Stomach (tissue), 9 donors: ENCODE measurements around the gene CD44. TPM values are rescaled to one million over a fixed set of nuclear protein-coding genes. Genes with fewer than 3 reads are reported as not detected.

ENCODE experiments used
- DNase-seq, 2 donors: peaks; one replicate each; pipeline versions ENCODE4 v3.0.0 to v3.0.0-alpha.2; 2013 to 2019
- H3K27ac ChIP-seq, 5 donors: fragments of 200-600 bp in 4 of 5; sonication (generic) in 4 of 5; one replicate each; pipeline ENCODE4 v1.5.1; 2013 to 2019; ENCODE audit warnings: mild to moderate bottlenecking in 1 of 5, moderate library complexity in 1 of 5
- H3K27me3 ChIP-seq, 3 donors: fragments of 200-600 bp; sonication (generic); one replicate each; pipeline ENCODE4 v1.5.1; 2017 to 2019; ENCODE audit warnings: mixed run types in 1 of 3
- H3K36me3 ChIP-seq, 4 donors: fragments of 200-600 bp; sonication (generic); 1 replicate in 3 of 4; 2 replicates in 1 of 4; pipeline ENCODE4 v1.5.1; 2016 to 2019
- H3K4me1 ChIP-seq, 4 donors: fragments of 200-600 bp; sonication (generic); one replicate each; pipeline ENCODE4 v1.5.1; 2016 to 2019
- H3K4me3 ChIP-seq, 4 donors: fragments of 200-600 bp; sonication (generic) in 3 of 4; one replicate each; pipeline ENCODE4 v1.5.1; 2016 to 2019; ENCODE audit warnings: mild to moderate bottlenecking in 1 of 4
- H3K9me3 ChIP-seq, 4 donors: fragments of 200-600 bp; sonication (generic); one replicate each; pipeline ENCODE4 v1.5.1; 2016 to 2019
- EP300 ChIP-seq: sonication (generic); formaldehyde crosslinking; IDR thresholded peaks from one replicate; pipeline ENCODE4 v1.6.1; 2017; ENCODE audit warnings: antibody characterized with exemption
- POLR2A ChIP-seq, 4 donors: fragments of 450-650 bp; IDR thresholded peaks; one replicate each; pipeline ENCODE4 v1.6.1; 2016; ENCODE audit warnings: antibody characterized with exemption in 4 of 4, control low read depth in 2 of 4, mild to moderate bottlenecking in 1 of 4, moderate library complexity in 1 of 4
- POLR2AphosphoS5 ChIP-seq, 3 donors: sonication (generic); formaldehyde crosslinking; IDR thresholded peaks; one replicate each; pipeline ENCODE4 v1.6.1; 2016; ENCODE audit warnings: antibody characterized with exemption in 3 of 3
- WGBS, 5 donors: extraction: QIAGEN DNeasy Blood & Tissue Kit in 3 of 5; methylation state at CpG; one replicate each; pipeline versions ENCODE4 v1.1.5 to v1.1.7; 2013 to 2018; 5-methylcytosine and 5-hydroxymethylcytosine counted together
- intact Hi-C: fragments of 100-400 bp; cut with DNase I; formaldehyde crosslinking; loops from one replicate; pipeline ENCODE4 v1.15.1; 2023; ENCODE audit warnings: low total_unique reads
- polyA plus RNA-seq, 3 donors: library from polyadenylated mRNA; stranded (reverse); fragments of 200-250 nt; gene quantifications; one replicate each; pipeline ENCODE4 v1.2.3, GENCODE V29; 2013
- total RNA-seq, 5 donors: library from RNA; depleted of rRNA; stranded (reverse); fragments of >200 nt; gene quantifications; one replicate each; pipeline versions ENCODE4 v1.1.0 to v1.2.3, GENCODE V29; 2014 to 2016
- TF ChIP-seq, protein P1 (sequence below), 7 experiments: fragments of 450-650 bp in 4 of 7; fragments of 200-600 bp in 3 of 7; sonication (generic) in 3 of 7; IDR thresholded peaks; one replicate each; pipeline ENCODE4 v1.5.1; 2016 to 2019; ENCODE audit warnings: antibody characterized with exemption in 7 of 7, control low read depth in 2 of 7, mild to moderate bottlenecking in 1 of 7
- donor health status: healthy with polysubstance abuse.
- donor health status: Bipolar disorder and iron deficiency.
- donor health status: healthy.

Gene CD44
- total and polyA plus RNA-seq, 8 donors, result 47.5 to 229 (median 102) TPM

DNA sequence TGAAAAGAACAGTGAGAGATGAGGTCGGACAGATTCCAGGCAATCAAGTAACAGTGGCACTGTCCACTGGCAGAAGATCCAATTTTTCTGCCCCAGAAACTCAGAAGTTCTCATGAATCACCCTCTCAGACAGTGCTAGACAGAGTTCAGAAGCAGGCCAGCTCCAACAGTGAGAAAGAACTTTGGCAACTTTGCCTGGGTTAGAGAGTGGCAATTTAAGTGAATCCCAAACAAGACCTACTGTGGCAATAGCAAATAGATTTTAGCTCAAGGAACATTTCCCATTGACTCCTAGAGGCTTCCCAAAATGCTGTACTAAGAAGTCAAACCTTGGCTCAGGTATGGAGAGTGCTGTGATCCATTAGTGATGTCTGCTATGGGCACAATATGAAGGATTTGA lies 12.3 kb downstream of the CD44 start:
- H3K4me3 ChIP-seq, result no peak overlapping the region
- TF ChIP-seq POLR2AphosphoS5 (IDR thresholded peaks at IDR 0.05) (no peak), POLR2A (IDR thresholded peaks at IDR 0.05) (no peak), EP300 (no peak)
- TF ChIP-seq, protein P1, sequence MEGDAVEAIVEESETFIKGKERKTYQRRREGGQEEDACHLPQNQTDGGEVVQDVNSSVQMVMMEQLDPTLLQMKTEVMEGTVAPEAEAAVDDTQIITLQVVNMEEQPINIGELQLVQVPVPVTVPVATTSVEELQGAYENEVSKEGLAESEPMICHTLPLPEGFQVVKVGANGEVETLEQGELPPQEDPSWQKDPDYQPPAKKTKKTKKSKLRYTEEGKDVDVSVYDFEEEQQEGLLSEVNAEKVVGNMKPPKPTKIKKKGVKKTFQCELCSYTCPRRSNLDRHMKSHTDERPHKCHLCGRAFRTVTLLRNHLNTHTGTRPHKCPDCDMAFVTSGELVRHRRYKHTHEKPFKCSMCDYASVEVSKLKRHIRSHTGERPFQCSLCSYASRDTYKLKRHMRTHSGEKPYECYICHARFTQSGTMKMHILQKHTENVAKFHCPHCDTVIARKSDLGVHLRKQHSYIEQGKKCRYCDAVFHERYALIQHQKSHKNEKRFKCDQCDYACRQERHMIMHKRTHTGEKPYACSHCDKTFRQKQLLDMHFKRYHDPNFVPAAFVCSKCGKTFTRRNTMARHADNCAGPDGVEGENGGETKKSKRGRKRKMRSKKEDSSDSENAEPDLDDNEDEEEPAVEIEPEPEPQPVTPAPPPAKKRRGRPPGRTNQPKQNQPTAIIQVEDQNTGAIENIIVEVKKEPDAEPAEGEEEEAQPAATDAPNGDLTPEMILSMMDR (IDR thresholded peaks at IDR 0.05), result no peak
- 71 to 100% (median 81%) methylated on average over 1 of the region's 1 CpG for WGBS, 5 donors
- peaks cover 13 to 94% (median 42%) of the 10 kb centered on the region in 4 donors for H3K4me1 ChIP-seq
- H3K36me3 ChIP-seq, result peaks cover 0 to 22% (median 0%) of the 10 kb centered on the region in 4 donors
- no peaks in the 10 kb centered on the region for H3K9me3 ChIP-seq
- peak overlapping the region in 3 of 5 donors; percentile 19 to 49 (median 38) for H3K27ac ChIP-seq
- no peaks in the 10 kb centered on the region for H3K27me3 ChIP-seq
- intact Hi-C loops, result no loop called here
- no peak for DNase-seq

DNA sequence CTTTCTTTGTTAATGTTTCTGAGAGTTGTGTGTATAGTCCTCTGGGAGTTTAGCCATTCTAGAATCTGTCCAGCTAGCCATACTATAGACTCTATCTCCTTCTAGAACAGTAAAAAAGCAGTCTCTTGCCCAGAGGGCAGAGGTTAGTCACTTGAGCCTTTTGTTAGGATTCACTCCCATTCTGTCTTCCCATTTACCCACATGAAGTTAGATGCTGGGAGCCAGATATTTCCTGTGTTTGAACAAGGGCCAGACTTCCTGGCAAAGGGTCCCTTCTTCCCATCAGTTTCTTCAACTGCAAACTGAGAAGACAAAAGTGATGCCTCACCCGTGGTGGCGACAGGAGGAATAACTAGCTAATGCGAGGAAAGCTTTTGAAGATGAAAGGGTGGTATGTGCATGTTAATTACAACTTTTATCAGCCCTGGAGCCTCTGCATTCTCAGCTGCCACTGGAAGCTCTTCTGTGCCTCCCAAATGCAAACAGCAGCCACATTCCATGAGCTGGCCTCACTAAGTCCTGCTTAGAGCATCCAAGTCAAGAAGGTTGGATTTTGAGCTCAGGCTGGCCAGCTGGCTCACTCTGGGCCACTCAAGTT lies 12.8 kb downstream of the CD44 start:
- WGBS, 5 donors, result 49 to 72% (median 61%) methylated on average over 3 of the region's 3 CpGs
- peaks cover 11 to 94% (median 42%) of the 10 kb centered on the region in 4 donors for H3K4me1 ChIP-seq
- H3K36me3 ChIP-seq, result peaks cover 0 to 22% (median 0%) of the 10 kb centered on the region in 4 donors
- intact Hi-C loops, result no loop called here
- no peaks in the 10 kb centered on the region for H3K9me3 ChIP-seq
- no peak overlapping the region for H3K4me3 ChIP-seq
- TF ChIP-seq POLR2A (IDR thresholded peaks at IDR 0.05) (no peak), EP300 (no peak), POLR2AphosphoS5 (IDR thresholded peaks at IDR 0.05) (no peak)
- TF ChIP-seq, protein P1 (IDR thresholded peaks at IDR 0.05), result no peak
- peak overlapping the region in 2 of 5 donors; percentile 38 to 49 for H3K27ac ChIP-seq
- no peaks in the 10 kb centered on the region for H3K27me3 ChIP-seq
- no peak for DNase-seq

DNA sequence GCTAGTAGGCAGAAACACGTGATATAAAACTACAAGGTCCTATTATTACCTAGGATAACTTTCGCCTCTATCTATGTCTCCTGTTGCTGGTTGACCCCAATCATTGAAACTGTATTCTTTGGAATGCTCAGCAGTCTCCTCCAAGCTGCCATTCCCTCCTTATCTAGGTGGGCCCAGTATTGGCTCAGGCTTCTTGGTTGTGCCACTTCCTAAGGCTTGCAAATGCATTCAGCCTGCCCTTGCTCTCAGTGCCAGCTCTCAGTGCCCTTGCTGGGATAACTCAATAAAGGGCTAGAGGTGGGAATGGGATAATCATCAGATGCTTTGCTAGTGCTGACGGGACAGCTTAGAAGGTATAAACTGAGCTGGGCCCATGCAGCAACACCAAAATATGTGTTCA lies 13.6 kb downstream of the CD44 start:
- DNase-seq, result no peak
- Histone ChIP-seq H3K36me3 (peaks cover 0 to 22% (median 0%) of the 10 kb centered on the region in 4 donors), H3K27ac (peak overlapping the region in 3 of 5 donors; percentile 22 to 49 (median 38)), H3K4me1 (peaks cover 11 to 94% (median 39%) of the 10 kb centered on the region in 4 donors), H3K9me3 (no peaks in the 10 kb centered on the region), H3K4me3 (no peak overlapping the region), H3K27me3 (no peaks in the 10 kb centered on the region)
- TF ChIP-seq, protein P1 (IDR thresholded peaks at IDR 0.05), result no peak
- TF ChIP-seq EP300 (no peak), POLR2AphosphoS5 (IDR thresholded peaks at IDR 0.05) (no peak), POLR2A (IDR thresholded peaks at IDR 0.05) (no peak)
- intact Hi-C loops, result no loop called here
- WGBS, 5 donors, result 88 to 97% (median 92%) methylated on average over 3 of the region's 3 CpGs

DNA sequence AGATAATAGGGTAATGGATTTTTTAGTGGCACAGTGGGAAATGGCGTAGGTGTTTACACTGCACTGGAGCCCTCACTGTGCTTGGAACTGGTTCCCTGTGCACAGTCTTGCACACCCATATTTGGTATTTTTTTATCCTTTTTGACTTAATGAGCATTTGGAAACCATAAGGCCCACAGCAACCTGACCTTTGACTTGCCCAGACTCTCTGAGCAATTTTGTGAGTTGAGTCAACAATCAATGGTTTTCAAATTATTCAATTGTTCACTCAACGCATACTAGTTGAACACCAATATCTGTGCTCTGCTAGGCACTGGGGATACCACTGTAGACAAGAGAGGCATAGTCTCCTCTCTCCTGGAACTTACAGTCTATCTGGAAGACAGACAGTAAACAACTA lies 14.3 kb downstream of the CD44 start:
- WGBS, 5 donors, result 75 to 92% (median 83%) methylated on average over 2 of the region's 2 CpGs
- TF ChIP-seq POLR2AphosphoS5 (IDR thresholded peaks at IDR 0.05), result no peak
- no peak for TF ChIP-seq EP300
- no peak for TF ChIP-seq POLR2A (IDR thresholded peaks at IDR 0.05)
- Histone ChIP-seq H3K4me1 (peaks cover 14 to 94% (median 44%) of the 10 kb centered on the region in 4 donors), H3K27me3 (no peaks in the 10 kb centered on the region), H3K4me3 (no peak overlapping the region), H3K36me3 (peaks cover 0 to 18% (median 0%) of the 10 kb centered on the region in 4 donors), H3K27ac (peak overlapping the region in 2 of 5 donors; percentile 22 to 49), H3K9me3 (no peaks in the 10 kb centered on the region)
- no peak for DNase-seq
- intact Hi-C loops, result no loop called here

DNA sequence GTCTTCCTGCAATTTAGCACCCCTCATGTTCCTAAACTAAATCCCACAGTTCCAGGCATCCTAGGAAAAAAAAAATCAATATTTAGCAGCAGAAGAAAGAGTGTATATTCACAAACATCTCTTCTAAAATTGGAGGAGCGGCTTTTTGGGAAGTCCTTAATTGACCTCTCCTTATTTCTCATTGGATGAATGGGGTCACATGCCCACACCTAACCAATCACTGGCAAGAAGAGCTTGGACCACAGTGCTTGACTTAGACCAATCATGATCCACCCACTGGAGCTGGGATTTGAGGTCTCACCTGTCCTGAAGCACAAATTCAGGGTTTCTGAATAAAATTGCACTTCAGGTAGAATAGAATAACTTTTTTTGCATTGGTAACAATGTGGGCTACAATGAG lies 16.0 kb downstream of the CD44 start:
- WGBS, 5 donors, result 95 to 100% (median 98%) methylated on average over 1 of the region's 1 CpG
- H3K27me3 ChIP-seq, result no peaks in the 10 kb centered on the region
- H3K4me3 ChIP-seq, result no peak overlapping the region
- H3K4me1 ChIP-seq, result peaks cover 31 to 97% (median 52%) of the 10 kb centered on the region in 4 donors
- intact Hi-C loops, result no loop called here
- DNase-seq, result no peak
- TF ChIP-seq EP300 (no peak), POLR2AphosphoS5 (IDR thresholded peaks at IDR 0.05) (no peak), POLR2A (IDR thresholded peaks at IDR 0.05) (no peak)
- TF ChIP-seq, protein P1 (IDR thresholded peaks at IDR 0.05), result no peak
- peak overlapping the region in 1 of 5 donors; percentile 10 for H3K27ac ChIP-seq
- peaks cover 0 to 17% (median 0%) of the 10 kb centered on the region in 4 donors for H3K36me3 ChIP-seq
- H3K9me3 ChIP-seq, result no peaks in the 10 kb centered on the region
